Frontal cortex (tissue), 4 donors: Measurements from ENCODE around the gene AOC3. TPM values are rescaled to one million over a fixed set of nuclear protein-coding genes. Genes with fewer than 3 reads are reported as not detected.

Experiments
- DNase-seq, 2 donors: peaks; one replicate each; pipeline ENCODE4 v3.0.0; 2012; ENCODE audit warnings: low spot score in 2 of 2
- FAIRE-seq: peaks from 2 replicates; lab custom pipeline; 2012; peaks lifted over from hg19 to GRCh38; lab: Jason Lieb, UNC
- total RNA-seq: library from RNA; depleted of rRNA; stranded (reverse); fragments of >200 nt; gene quantifications from one replicate; pipeline ENCODE4 v1.2.3, GENCODE V29; 2014
- donor health status: control.
- donor health status: control.
- donor health status: control.

Gene AOC3, protein sequence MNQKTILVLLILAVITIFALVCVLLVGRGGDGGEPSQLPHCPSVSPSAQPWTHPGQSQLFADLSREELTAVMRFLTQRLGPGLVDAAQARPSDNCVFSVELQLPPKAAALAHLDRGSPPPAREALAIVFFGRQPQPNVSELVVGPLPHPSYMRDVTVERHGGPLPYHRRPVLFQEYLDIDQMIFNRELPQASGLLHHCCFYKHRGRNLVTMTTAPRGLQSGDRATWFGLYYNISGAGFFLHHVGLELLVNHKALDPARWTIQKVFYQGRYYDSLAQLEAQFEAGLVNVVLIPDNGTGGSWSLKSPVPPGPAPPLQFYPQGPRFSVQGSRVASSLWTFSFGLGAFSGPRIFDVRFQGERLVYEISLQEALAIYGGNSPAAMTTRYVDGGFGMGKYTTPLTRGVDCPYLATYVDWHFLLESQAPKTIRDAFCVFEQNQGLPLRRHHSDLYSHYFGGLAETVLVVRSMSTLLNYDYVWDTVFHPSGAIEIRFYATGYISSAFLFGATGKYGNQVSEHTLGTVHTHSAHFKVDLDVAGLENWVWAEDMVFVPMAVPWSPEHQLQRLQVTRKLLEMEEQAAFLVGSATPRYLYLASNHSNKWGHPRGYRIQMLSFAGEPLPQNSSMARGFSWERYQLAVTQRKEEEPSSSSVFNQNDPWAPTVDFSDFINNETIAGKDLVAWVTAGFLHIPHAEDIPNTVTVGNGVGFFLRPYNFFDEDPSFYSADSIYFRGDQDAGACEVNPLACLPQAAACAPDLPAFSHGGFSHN
- total RNA-seq, result 0.41 TPM

DNA sequence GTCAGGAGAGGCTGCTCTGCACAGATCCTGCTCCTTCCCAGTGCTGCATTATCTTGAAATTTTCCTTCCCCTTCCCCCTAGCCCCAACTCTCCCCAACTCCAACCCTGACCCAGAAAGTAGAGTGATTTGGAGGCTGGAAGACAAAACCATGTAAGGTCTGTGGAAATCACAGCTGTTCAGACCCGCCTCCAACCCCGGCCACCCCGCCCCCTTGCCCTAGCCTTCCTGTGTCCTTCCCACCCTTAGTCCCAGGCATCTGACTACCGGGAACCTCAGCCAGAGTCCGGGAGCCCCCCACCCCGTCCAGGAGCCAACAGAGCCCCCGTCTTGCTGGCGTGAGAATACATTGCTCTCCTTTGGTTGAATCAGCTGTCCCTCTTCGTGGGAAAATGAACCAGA is at the start of gene AOC3:
Gene AOC3, plus strand, starts transcription at position 246 of the 400 bp plus-strand sequence. Its CDS starts 145 bp downstream, at position 391.
- DNase-seq (no peak), FAIRE-seq (no peak)

DNA sequence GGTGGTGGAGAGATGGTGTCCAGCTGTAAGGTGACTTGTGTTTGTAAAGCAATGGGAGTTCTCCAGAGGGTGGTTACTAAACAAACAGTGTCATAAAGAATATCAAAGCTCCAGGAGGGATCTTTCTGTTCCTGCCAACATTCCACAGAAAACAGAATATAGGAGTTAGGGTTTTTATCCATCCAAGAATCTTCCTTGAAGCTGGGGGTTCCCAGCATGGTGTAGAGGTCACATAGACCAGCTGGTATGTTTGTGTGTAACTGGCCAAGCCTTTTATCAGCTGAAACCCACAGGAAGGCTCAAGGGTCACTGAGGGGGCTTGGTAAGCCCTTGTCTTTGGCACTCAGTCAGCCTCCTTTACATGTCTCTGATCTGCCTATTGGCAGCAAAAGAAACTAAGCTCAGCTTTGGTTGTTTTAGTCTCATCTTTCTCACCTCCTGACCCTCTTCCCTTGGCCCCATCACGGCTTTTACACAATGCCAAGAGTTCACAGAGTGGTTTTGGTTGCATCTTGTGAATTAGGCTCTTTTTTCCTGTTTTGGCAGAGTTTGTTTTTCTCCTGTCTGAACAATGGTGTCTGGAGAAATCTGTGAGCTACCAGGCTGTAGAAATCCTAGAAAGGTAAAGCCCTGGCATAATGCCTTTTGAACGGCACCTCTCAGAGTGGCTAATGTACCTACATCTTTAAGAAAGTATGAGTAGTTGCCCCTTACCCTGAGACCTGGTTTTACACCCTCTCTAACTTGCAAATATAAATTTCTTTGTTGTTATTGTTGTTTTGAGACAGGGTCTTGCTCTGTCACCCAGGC is 47.7 kb upstream of the AOC3 start:
- no peak for FAIRE-seq
- no peak for DNase-seq

DNA sequence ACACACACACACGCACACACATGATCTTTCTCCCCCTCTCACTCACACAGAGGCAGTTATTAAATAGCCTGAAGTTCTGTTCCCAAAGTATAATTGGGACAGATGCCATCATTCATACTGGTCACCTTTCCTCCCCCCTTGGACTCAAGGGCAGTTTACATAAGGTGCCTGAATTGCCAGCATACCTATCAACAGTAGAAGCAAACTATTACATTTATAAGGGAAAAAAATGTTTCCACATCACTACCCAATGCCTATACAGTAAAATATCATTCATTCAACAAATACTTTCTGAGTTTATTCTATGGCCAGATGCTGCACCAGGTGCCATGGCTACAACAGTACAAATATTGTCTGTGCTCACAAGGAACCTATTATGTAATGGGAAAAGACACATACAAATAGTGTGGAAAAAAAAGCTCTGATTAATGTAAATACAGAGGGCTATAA is 46.1 kb upstream of the AOC3 start:
- DNase-seq (no peak), FAIRE-seq (no peak)

DNA sequence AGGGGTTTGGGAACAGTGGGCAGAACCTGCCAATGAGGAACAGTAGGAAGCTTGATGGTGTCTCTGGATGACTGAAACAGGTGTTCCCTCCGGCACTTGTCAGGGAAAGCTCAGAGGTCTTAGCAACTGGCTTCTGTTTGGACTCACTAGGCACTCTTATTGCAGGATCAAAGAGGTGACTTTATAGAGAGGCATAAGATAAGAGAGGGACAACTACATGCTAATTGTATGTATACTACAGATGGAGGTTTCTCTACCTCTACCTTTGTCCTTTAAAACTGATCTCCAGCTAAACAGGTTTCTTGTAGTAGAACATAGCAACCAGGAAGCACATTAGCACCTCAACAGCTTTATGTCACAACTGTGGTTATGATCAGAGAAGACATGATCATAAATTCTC is 44.8 kb upstream of the AOC3 start:
- no peak for FAIRE-seq

DNA sequence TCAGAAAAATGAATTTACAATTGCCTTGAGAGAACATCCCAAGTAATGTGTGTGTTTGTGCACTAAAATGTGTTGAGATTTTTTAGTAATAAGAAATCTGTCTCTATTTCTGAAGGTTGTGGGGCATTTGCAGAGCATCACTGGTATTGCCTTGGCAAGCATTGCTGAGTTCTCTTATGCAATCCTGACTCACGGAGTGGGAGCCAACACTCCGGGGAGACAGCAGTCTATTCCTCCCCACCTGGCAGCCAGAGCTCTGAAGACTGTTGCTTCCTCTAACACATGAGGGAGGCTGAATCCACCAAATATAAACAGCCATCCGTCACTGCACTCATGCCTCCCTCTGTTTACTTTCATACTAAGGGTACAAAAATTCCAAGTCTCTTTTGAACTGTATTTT is 41.7 kb upstream of the AOC3 start:
- peak in 1 of 2 donors; percentile 54 for DNase-seq
- no peak for FAIRE-seq

More for the DNA sequence above, 44.8 kb upstream of the AOC3 start:
- no peak for DNase-seq

DNA sequence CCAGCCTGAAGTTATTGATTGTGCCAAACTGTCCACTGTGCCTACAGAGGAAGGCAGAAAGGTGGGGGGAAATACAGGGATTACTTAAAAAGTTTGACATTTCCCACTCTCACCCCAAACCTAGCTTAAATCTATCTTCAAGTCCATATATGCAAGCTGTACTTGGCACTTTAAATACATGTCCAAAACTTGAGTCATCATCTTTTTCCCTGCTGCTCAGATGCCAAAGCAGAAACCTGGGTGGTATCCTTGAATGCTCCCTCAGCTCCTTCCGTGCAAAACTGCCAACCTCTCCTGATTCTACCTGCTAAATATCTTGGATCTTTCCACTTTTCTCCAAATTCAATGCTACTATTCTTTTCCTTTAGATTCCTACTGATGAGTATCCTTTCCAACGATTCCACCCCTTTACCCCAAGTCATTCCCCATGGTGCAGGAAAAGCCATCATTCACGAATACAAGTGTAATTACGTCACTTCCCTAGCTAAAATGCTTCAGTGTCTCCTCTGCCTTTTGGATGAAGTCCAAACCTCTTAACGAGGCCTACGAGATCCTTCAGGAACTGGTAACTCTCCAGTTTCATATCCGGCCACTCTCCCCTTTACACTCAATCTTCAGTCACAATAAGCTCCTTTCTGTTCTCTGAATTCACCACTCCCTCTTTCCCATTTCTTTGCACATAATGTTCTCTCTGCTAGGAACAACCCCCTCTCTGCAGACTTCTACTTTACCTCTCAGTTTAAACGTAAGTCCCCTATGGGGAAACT is 36.2 kb upstream of the AOC3 start:
- no peak for FAIRE-seq
- DNase-seq, result no peak

DNA sequence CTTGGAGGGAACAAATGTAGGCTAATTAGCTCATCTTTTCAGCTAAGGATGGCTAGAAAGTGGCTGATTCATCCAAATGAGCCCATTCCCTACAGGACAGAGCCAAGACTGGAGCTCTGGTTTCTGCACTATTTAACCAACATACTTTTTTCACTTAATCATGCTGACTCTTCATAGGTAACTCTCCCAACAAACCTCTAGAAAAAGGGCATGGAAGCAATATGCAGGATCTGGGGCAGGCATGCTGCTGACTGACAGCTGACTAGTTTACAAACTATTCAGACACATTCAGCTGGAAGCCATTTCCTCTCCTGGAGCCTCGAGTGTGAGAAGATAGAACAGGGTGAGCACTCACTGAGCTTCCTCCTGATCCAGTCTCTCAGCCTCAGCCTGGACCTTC is 33.1 kb upstream of the AOC3 start:
- DNase-seq (no peak), FAIRE-seq (no peak)

DNA sequence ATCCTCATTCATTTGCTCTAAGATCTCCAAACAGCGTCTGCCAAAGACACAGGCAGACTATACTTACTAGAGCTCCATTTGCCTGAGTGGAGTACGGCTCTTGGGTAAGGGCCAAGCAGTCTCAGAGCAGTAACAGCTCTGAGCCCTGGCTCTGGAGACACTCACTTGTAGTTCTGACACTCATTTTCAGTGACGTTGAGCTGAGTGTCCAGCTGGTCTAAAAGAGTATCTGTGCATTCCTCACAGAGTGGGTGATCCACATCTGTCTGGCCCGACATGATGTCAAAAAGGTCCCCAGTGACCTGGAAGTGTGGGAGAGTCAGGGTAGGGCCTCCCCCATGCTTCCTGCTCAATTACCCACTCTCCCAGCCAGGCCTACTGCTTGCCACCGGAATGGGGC is 32.6 kb upstream of the AOC3 start:
- DNase-seq (no peak), FAIRE-seq (no peak)

DNA sequence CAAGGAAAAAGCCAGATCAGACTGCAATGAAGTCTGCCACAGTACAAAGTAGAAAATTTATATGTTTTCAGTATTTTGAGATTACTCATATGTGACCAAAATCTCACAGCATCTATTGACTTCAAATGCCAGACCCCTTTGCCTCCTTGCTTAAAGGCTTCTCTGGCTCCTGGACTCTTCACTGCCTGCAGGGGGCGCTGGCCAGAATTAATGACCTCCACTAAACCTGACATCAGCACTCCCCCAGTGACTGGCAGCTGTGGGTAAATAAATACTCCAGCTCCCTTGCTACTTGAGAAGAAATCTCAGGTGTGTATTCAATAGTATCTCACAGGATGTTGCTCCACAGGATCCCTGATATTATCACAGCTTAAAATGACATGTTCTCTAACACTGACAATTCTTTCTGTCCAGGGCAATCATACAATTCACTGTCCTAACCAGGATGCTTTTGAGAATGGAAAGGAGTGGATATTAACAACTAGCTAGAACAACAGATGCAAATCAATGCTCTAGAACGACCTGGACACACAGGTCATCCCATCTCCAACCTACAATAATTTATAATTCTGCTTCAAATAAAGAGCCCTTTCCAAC is 31.0 kb upstream of the AOC3 start:
- FAIRE-seq, result no peak
- DNase-seq, result no peak

DNA sequence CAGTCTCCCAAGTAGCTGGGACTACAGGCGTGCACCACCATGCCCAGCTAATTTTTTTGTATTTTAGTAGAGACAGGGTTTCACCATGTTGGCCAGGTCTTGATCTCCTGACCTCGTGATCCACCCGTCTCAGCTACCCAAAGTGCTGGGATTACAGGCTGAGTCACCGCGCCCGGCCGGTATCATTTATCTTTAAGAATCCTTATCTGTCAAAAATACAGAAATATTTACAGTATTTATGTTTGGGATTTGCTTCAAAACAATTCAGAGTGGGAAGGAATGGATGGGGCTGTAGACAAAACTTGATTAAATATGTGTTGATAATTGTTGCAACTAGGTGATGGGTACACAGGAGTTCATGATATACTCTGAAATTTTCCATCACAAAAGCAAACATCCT is 29.8 kb upstream of the AOC3 start:
- no peak for FAIRE-seq

DNA sequence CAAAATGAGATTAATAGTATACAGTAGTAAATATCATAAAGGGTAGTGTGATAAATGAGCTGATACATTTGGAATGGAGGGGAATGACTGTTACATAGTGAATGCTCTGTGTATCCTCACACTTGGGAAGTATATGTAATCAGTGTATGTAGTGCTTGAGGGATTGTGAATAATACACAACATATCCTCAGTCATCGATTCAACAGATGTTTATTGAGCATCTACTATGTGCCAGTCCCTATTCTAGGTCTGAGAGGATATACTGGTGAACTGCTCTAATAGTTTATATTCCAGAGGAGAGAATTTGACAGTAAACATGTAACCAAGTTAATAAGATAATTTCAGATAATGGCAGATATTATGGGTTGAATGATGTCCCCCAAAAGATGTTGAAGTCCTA is 23.5 kb upstream of the AOC3 start:
- FAIRE-seq, result no peak
- DNase-seq, result no peak

More for the DNA sequence above, 29.8 kb upstream of the AOC3 start:
- DNase-seq, result no peak

DNA sequence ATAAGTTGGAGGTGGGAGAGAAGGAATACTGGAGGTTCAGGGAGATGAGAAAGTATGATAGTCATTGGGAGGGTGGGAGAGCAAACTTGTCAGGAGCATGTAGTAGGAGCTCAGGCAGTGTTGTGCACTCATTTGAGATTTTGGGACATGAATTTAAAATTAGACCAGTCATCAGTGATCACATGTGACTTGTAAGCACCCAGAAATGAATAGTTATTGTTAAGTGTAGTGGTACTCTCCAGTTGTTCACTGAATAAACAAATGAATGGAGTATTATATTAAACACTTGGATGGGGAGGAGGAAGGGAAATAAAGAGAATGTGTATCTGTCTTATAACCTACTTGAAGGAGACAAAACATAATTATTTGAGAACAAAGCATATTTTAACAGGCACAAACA is 20.0 kb upstream of the AOC3 start:
- DNase-seq, result no peak
- no peak for FAIRE-seq

DNA sequence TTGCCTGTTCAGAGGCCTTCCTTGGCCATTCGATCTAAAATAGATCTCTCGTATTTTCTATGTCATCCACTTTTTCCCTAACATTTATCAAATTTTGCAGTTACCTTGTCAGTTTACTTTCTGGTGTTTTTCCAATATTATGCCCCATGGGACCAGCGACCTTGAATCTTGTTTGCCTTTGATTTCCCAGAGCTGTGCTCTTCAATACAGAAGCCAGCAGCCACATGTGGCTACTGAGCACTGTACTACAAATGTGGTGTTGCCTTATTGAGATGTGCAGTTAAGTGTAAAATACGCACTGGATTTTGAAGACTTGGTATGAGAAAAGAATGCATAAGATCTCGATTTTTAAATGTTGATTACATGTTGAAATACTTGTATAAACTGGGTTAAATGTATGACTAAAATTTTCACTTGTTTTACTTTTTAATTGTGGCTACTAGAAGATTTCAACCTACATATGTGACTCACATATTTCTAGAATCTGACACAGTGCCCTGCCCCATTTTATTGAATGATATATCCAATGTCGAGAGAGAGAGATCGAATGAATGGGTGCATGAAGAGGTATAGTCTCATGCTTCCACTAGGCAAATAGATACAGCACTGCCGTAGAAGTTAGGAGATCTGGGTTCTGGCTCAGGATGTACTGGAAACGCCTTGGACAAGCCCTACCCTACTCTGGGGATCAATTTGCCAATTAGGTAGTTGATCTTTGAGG is 18.6 kb upstream of the AOC3 start:
- DNase-seq (no peak), FAIRE-seq (no peak)

DNA sequence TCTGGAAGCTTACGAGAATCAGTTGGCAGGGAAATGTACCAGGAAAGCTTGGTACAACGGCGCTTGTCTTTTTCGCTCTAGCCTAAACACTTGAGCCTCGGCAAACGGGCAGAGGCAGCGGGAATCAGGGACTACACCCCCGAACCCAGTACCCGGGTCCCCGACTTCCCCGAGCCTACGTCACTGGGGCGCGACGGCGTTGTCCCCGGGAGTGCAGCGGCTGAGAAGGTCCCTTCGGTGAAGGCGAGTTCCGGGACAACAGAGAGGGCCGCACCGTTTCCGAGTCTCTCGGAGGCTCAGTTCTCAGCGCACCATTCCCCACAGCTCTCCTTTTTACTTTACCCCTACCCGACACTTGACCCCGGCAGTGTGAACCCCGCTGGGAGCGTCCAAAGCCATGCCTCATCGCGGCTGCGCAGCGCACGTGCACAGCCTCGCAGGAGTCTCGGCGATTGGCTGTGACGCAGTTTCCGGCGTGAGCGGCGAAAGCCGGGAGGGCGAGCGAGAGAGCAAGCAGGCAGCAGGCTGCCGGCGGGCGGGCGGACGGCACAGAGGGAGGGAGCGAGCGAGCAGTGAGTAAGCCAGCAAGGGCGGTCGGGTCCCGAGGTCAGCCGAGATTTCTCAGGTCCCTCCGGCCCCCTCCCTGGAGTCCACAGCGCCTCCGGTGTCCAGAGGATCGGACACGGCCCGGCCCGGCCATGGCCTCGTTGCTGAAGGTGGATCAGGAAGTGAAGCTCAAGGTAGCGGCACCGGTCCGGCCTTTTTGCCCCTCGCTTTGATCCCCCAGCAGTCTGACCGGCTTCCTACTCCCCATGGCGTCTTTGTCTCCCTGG is 17.8 kb upstream of the AOC3 start, which contains the start of gene PSME3:
Gene PSME3, plus strand, starts transcription at position 464 of the 833 bp plus-strand sequence. Its CDS starts 235 bp downstream, at position 699.
- DNase-seq, result peak; percentile 81 to 92
- FAIRE-seq, result no peak

DNA sequence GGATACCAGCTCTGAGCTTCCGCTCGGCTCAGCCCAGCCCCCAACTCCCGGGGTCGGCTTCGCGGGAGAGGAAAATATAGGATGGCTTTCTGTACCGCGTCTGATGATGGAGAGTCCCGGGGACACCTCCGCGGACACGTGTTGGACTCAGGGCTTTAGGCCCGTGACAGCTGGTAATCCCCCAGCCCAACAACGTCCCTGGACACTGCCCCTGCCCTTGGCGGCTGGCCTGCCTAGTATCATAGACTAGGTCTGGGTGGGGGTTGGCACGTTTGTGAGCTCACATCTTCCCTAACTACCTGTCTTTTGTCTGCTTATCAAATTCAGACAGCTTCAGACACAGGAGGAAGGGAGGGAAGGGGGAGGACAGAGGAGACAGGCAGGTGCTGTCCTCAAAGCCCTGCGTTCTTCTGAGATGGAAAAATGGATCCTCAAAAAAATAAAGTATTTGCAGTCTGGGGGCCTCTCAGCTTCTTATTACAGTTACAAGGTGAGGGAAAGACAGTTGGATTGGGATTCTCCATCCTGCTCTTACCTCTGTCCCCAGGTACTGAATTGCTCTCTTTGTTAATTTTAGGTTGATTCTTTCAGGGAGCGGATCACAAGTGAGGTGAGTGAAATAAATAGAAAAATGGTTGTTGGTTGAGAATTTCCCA is 17.1 kb upstream of the AOC3 start:
- FAIRE-seq (no peak), DNase-seq (no peak)

DNA sequence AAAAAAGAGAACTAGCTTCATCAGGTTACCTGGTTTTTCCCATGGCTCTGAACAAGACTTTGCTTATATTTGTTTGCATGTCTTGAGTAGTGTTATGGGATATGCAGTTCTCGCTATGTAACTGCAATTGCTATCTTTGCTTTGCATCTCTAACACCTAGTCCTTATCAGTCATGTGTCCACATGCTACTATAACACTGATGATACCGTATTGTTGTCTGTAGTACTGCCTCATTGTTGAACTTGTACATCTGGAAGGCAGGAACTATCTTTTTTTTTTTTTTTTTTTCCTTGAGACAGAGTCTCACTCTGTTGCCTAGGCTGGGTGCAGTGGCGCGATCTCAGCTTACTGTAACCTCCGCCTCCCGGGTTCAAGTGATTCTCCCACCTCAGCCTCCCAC is 15.3 kb upstream of the AOC3 start:
- FAIRE-seq, result no peak
- no peak for DNase-seq
